HCT116 (cell line): Measurements from ENCODE around the gene LASP1NB.

Experiments
- ATAC-seq: fragments of 200-7000 bp; cut with Tn5 transposase; 2 replicates; pipeline ENCODE4 v1.9.1; 2020; ENCODE audit warnings: mild to moderate bottlenecking, moderate library complexity
- BruUV-seq: library from RNA; stranded (reverse); fragments of 400-500 nt; replicated peaks from 2 replicates; lab custom pipeline; 2021; lab: Mats Ljungman, UMichigan
- CTCF ChIA-PET: fragments of 300-600 bp; sonication (Branson Sonifier 250); formaldehyde crosslinking; loops from one replicate; lab custom pipeline; 2021; ENCODE audit warnings: antibody characterized with exemption; lab: Charles Lee
- POLR2A ChIA-PET: fragments of 300-600, 350-600 bp; sonication (Branson Sonifier 250); formaldehyde crosslinking; loops from one replicate; lab custom pipeline; 2021; ENCODE audit warnings: antibody characterized with exemption; lab: Charles Lee
- RAD21 ChIA-PET, 2 experiments: fragments of 300-600 bp; sonication (Branson Sonifier 250); formaldehyde crosslinking; loops; one replicate each; lab custom pipeline; 2023; ENCODE audit warnings: low total read pairs in 2 of 2; ENCODE audit not compliant: uncharacterized antibody in 2 of 2, unreplicated experiment in 2 of 2, low non-redundant PET in 1 of 2; lab: Charles Lee
- DNase-seq: peaks from one replicate; pipeline ENCODE4 v3.0.0-alpha.2; 2010; ENCODE audit warnings: low read depth, low spot score
- H2AFZ ChIP-seq: fragments of 200-600 bp; shearing (Covaris generic), sonication (generic); 2 replicates; pipeline ENCODE4 v1.6.1; 2017; ENCODE audit warnings: low read depth, mixed run types, mixed read lengths, antibody characterized with exemption, low read length; ENCODE audit not compliant: poor library complexity, severe bottlenecking
- H3K27ac ChIP-seq: 2 replicates; pipeline ENCODE4 v1.5.1; 2012; ENCODE audit warnings: low read depth, low read length
- H3K27me3 ChIP-seq: fragments of 200-600 bp; sonication (generic); 2 replicates; pipeline ENCODE4 v1.6.1; 2016; ENCODE audit warnings: mixed run types, low read length, mixed read lengths; ENCODE audit not compliant: insufficient read depth
- H3K36me3 ChIP-seq, 2 experiments: fragments of 200-500 bp in 1 of 2; fragments of 200-600 bp in 1 of 2; sonication (Bioruptor generic) in 1 of 2; sonication (generic) in 1 of 2; 2 replicates each; pipeline versions ENCODE4 v1.5.1 to v1.6.1; 2014 to 2016; ENCODE audit warnings: low read length in 2 of 2, inconsistent platforms in 1 of 2, mixed read lengths in 1 of 2, mixed run types in 1 of 2; ENCODE audit not compliant: insufficient read depth in 2 of 2, control insufficient read depth in 1 of 2
- H3K4me1 ChIP-seq, 2 experiments: fragments of 200-600 bp in 1 of 2; sonication (generic) in 1 of 2; 2 replicates each; pipeline versions ENCODE4 v1.5.1 to v1.6.1; 2012 to 2017; ENCODE audit warnings: low read length in 2 of 2, inconsistent platforms in 1 of 2, mild to moderate bottlenecking in 1 of 2, mixed read lengths in 1 of 2, mixed run types in 1 of 2, moderate library complexity in 1 of 2; ENCODE audit not compliant: insufficient read depth in 2 of 2, control insufficient read depth in 1 of 2
- H3K4me2 ChIP-seq: fragments of 200-600 bp; sonication (generic); 2 replicates; pipeline ENCODE4 v1.6.1; 2017; ENCODE audit warnings: mixed run types, low read length, mixed read lengths
- H3K4me3 ChIP-seq, 2 experiments: fragments of 200-600 bp in 1 of 2; sonication (generic) in 1 of 2; replicated peaks in 1 of 2; 2 replicates each; pipeline ENCODE4 v1.5.1; 2011 to 2016; ENCODE audit warnings: low read length in 2 of 2, control low read depth in 1 of 2, low read depth in 1 of 2, mild to moderate bottlenecking in 1 of 2, mixed read lengths in 1 of 2, mixed run types in 1 of 2
- H3K79me2 ChIP-seq: fragments of 200-600 bp; sonication (generic); 2 replicates; pipeline ENCODE4 v1.6.1; 2017; ENCODE audit warnings: mild to moderate bottlenecking, mixed run types, low read length, moderate library complexity, mixed read lengths; ENCODE audit not compliant: insufficient read depth
- H3K9ac ChIP-seq: fragments of 200-600 bp; sonication (generic); 2 replicates; pipeline ENCODE4 v1.6.1; 2016; ENCODE audit warnings: low read length, mixed read lengths
- H3K9me2 ChIP-seq: fragments of 200-600 bp; sonication (generic), shearing (Covaris generic); 2 replicates; pipeline ENCODE4 v1.6.1; 2017; ENCODE audit warnings: mixed run types, mild to moderate bottlenecking, moderate library complexity; ENCODE audit not compliant: insufficient read depth
- H3K9me3 ChIP-seq, 2 experiments: fragments of 200-500 bp in 1 of 2; fragments of 200-600 bp in 1 of 2; sonication (Bioruptor generic) in 1 of 2; sonication (generic) in 1 of 2; 2 replicates each; pipeline ENCODE4 v1.6.1; 2014 to 2017; ENCODE audit warnings: low read length in 2 of 2, mixed read lengths in 2 of 2, inconsistent platforms in 1 of 2, low read depth in 1 of 2, mild to moderate bottlenecking in 1 of 2, mixed run types in 1 of 2, moderate library complexity in 1 of 2; ENCODE audit not compliant: control insufficient read depth in 1 of 2, insufficient read depth in 1 of 2
- H4K20me1 ChIP-seq: fragments of 200-600 bp; sonication (generic), shearing (Covaris generic); 2 replicates; pipeline ENCODE4 v1.6.1; 2017; ENCODE audit warnings: mixed run types, mild to moderate bottlenecking, moderate library complexity; ENCODE audit not compliant: insufficient read depth
- CEBPB ChIP-seq: IDR thresholded peaks from 2 replicates; pipeline ENCODE4 v1.6.1; 2012; ENCODE audit warnings: low read depth
- EGR1 ChIP-seq: IDR thresholded peaks from 2 replicates; pipeline ENCODE4 v1.6.1; 2012; ENCODE audit warnings: low read depth
- ELF1 ChIP-seq: IDR thresholded peaks from 2 replicates; pipeline ENCODE4 v1.6.1; 2012; ENCODE audit warnings: low read depth, borderline replicate concordance
- EZH2 ChIP-seq: fragments of 200-600 bp; sonication (generic); IDR thresholded peaks from 2 replicates; pipeline ENCODE4 v1.6.1; 2017; ENCODE audit warnings: antibody characterized with exemption, mixed run types
- EZH2phosphoT487 ChIP-seq: fragments of 200-600 bp; IDR thresholded peaks from 2 replicates; pipeline ENCODE4 v1.6.1; 2018; ENCODE audit warnings: antibody characterized with exemption, borderline replicate concordance
- FOSL1 ChIP-seq: IDR thresholded peaks from 2 replicates; pipeline ENCODE4 v1.6.1; 2012; ENCODE audit warnings: low read depth
- MAX ChIP-seq: IDR thresholded peaks from 2 replicates; pipeline ENCODE4 v1.6.1; 2012
- POLR2A ChIP-seq: IDR thresholded peaks from 2 replicates; pipeline ENCODE4 v1.7.0; 2011; ENCODE audit warnings: borderline replicate concordance; ENCODE audit not compliant: insufficient read depth, insufficient read length; ENCODE audit errors: extremely low read depth
- REST ChIP-seq: IDR thresholded peaks from 2 replicates; pipeline ENCODE4 v1.6.1; 2012; ENCODE audit warnings: low read depth
- SRF ChIP-seq: IDR thresholded peaks from 2 replicates; pipeline ENCODE4 v1.6.1; 2012; ENCODE audit warnings: low read depth
- intact Hi-C: fragments of 100-400 bp; cut with micrococcal nuclease; formaldehyde crosslinking; loops from 2 replicates; pipeline ENCODE4 v1.10.0; 2022
- TF ChIP-seq, protein P1 (sequence below): IDR thresholded peaks from 2 replicates; pipeline ENCODE4 v1.6.1; 2011; ENCODE audit warnings: mild to moderate bottlenecking, low read length, moderate library complexity; ENCODE audit not compliant: insufficient replicate concordance; ENCODE audit errors: extremely low read depth
- TF ChIP-seq, protein P2 (sequence below): IDR thresholded peaks from 2 replicates; pipeline ENCODE4 v1.6.1; 2012

LASP1NB gene

DNA sequence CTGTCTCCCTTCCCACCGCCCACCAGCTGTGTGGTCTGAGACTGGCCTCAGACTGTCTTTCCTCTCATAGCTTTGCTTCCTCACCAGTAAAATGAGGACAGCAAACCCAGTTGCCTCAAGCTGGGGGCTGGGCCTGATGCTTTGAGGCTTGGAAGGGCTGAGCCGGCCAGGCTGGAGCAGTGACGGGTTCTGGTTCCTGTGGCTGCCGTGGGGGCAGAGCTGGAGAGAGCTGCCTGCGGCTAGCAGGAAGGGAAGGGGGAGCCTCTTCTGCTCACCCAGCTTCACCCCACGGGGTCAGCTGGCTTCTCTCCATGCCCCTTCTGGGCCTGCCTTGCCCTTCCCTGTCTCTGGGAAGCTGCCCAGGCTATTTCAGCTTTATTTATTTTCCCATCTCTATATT, 31.8 kb upstream of the LASP1NB start:
- TF ChIP-seq REST (no peak), EGR1 (no peak), POLR2A (no peak), EZH2phosphoT487 (no peak), MAX (no peak), EZH2 (no peak), SRF (no peak), CEBPB (no peak), FOSL1 (no peak), ELF1 (no peak)
- TF ChIP-seq, protein P1, sequence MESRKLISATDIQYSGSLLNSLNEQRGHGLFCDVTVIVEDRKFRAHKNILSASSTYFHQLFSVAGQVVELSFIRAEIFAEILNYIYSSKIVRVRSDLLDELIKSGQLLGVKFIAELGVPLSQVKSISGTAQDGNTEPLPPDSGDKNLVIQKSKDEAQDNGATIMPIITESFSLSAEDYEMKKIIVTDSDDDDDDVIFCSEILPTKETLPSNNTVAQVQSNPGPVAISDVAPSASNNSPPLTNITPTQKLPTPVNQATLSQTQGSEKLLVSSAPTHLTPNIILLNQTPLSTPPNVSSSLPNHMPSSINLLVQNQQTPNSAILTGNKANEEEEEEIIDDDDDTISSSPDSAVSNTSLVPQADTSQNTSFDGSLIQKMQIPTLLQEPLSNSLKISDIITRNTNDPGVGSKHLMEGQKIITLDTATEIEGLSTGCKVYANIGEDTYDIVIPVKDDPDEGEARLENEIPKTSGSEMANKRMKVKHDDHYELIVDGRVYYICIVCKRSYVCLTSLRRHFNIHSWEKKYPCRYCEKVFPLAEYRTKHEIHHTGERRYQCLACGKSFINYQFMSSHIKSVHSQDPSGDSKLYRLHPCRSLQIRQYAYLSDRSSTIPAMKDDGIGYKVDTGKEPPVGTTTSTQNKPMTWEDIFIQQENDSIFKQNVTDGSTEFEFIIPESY: no peak
- TF ChIP-seq, protein P2, sequence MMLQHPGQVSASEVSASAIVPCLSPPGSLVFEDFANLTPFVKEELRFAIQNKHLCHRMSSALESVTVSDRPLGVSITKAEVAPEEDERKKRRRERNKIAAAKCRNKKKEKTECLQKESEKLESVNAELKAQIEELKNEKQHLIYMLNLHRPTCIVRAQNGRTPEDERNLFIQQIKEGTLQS: no peak
- Histone ChIP-seq H3K9me3 (no peaks in the 10 kb centered on the region), H2AFZ (no peak overlapping the region), H3K4me1 (no peaks in the 10 kb centered on the region), H3K36me3 (peaks cover 22 to 41% of the 10 kb centered on the region in 2 experiments), H3K9ac (no peak overlapping the region), H3K27ac (no peak overlapping the region), H3K4me3 (no peak overlapping the region), H3K27me3 (no peaks in the 10 kb centered on the region), H3K79me2 (peaks cover 16% of the 10 kb centered on the region), H3K4me2 (no peak overlapping the region), H4K20me1 (no peaks in the 10 kb centered on the region), H3K9me2 (no peaks in the 10 kb centered on the region)
- CTCF ChIA-PET: no interaction called here
- POLR2A ChIA-PET: no interaction called here
- BruUV-seq: no TSS peak
- RAD21 ChIA-PET: no interaction called here
- ATAC-seq: no peak
- DNase-seq: no peak
- intact Hi-C loops: no loop called here
